HG03025 (cell line): Measurements from ENCODE around the gene PFKP.
A peak's percentile ranks its signal among the peaks of the same experiment; 100 is the strongest.

Experiments
- ATAC-seq: cut with Tn5 transposase; IDR thresholded peaks from one replicate; pipeline ENCODE4 v1.9.1; 2021; ENCODE audit warnings: mild to moderate bottlenecking, moderate library complexity; ENCODE audit not compliant: unreplicated experiment, low FRiP score

Gene PFKP

DNA sequence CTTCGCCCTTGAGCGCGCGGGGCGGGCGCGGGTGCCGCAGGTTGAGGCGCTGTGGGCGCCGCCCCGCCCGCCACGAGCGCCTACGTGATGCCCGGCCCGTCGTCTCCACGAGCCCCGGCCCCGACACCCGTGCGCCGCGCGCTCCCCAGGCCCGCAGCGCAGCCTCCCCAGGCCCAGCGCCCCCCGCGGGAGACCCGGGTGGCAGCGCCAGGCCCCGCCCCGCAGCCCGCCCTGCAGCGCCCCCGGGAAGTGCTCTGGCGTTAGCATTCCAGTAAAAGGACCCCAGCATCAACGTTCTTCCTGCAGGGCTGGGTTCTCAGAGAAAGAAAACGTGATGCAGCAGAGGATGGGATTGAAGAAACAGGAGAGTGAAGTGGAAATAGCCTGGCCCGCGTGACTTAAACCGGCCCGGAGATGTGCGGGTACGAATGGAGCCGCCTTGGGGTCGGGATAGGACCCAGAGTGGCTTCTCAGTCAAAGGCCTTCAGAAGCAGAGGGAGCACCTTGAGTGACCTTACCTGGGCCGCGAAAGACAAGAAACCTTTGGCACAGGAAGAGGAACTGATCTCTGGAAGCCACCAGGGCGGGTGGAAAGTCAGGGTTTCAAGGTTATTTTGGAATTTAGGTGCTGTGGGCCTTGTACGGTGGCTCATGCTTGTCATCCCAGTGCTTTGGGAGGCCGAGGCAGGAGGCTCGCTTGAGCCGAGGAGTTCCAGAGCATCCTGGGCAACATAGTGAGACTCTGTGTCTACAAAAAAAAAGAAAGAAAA is 1.8 kb downstream of the PFKP start:
- ATAC-seq = peak; percentile 29

DNA sequence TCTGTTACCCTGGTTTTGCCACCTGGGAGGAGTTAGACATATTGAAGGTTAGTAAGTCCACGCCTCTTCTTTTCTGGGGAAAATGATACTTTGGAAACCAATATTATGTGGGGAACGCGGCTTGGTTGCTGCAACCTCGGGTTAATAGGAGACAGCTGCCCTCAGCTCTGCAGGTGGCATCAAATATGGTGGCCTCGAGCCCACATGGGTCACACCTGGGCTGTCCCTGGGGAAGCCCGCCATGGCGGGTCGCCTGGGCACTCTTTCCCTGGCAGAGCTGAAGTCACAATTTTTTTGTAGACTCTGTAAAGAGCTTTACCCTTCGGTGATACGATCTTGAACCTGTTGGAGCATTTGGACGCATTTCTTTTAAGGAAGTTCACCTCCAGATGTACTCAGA is 2.5 kb downstream of the PFKP start:
- ATAC-seq = no peak

DNA sequence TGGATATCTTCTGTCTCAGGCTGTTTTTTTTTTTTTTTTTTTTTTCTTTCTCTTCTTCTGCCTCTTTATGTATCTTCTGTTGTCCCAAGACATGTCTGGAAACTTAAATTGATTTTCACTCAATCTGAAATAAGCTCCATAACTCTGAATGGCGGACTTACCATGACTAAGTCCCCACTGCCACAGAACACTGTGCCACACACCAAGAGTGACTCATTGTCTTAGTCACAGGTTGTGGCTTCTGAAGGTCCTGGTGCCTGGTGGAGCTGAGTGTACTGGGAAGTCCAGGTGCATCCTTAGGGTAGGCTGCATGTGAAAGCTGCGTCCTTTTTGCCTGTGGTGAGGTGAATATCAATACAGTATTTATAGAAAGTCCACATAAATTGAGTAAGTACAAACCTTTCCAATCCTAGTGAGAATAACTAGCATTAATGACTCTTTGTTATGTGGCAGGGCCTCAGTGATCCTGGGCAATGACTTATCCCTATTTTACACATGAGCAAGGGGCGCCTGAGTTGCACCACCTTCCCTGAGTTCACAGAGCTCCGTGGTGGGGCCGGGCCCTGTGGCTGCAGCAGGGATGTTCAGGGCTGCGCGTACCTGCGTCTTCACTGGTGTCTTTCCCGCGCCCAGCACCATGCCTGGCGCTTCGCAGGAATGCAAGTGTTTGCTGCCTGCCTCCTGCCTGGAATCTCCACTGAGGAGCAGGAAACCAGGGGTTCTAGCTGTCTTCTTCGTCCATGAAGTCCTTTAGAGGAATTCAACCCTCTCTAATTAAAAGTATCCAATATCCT is 4.3 kb downstream of the PFKP start:
- no peak for ATAC-seq

DNA sequence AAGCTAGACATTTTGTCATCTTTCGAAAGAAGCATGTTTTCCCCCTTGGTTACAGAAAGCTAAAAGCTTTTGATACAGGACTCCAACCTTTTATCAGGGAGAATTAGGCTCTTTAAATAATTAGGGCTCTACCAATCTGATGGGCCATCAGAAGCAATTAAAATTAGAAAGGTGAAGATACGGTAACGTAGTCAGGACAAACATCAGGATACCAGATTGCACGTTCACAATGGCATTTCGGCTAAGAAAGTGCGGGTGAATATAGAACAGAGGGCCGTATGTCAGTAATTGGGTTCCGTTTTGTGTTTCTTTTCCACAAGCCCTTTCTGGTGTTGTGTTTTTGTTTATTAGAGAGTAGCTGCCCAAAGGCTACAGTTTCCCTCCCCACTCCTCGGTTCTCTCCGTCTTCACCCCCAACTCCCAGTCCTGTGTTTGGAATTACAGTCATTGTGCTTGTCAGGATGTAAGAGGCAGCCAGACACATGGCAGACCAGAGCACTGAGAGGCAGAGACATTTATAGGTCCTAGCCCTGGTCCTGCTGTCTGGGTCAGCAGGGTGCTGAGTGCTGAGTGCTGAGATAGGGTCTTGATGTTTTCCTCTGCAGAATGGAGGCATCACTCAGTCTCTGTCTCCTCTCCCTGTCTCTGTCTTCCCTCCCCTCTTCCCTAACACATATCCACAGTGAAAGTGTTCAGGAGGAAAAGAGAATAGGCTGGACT is 5.5 kb downstream of the PFKP start:
- no peak for ATAC-seq

DNA sequence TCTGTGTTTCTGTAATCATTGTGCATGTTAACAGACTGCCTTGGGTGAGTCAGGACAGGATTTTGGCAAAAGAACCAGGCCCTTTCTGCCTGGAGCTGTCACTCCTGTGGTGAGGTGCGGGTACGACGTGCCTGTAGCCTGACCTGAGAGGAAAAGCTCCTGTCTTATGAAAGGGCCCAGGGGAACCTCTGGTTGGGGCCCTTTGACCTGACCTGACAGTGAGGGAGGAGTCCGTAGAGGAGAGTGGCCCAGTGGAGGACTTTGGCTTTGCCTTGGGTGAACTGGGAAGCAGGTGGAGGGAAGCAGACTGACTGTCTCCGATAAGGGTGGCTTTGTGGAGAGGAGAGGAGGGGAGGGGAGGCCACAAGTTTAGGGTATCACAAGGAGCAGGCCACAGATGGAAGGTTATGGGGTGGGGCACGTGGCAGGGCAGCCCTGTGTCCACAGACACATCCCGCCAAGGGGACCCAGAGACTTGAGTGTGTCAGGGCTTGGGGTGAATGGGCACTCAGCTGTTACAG is 6.9 kb downstream of the PFKP start:
- no peak for ATAC-seq

DNA sequence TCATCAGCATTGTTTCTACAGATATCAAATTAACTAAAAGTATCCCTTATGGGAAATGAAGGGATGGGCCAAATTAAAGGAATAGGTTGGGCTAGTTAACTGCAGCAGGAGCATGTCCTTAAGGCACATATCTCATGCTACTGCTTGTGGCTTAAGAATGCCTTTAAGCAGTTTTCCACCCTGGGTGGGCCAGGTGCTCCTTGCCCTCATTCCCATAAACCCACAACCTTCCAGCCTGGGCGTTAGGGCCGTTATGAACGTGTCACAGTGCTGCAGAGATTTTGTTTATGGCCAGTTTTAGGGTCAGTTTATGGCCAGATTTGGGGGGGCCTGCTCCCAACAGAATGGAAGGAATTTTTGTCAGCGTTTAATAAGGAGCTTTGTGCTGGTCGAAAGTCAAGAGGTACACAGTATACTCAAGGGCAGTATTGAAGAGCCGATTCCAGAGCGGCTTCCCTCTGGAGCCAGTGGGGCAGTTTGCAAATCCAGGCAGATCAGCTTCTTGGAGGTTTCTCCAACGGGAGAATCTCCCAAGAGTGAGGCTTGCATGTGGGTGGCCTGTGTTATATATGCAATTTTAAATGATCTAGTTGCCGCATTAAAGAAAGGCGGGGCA is 7.7 kb downstream of the PFKP start:
- no peak for ATAC-seq

DNA sequence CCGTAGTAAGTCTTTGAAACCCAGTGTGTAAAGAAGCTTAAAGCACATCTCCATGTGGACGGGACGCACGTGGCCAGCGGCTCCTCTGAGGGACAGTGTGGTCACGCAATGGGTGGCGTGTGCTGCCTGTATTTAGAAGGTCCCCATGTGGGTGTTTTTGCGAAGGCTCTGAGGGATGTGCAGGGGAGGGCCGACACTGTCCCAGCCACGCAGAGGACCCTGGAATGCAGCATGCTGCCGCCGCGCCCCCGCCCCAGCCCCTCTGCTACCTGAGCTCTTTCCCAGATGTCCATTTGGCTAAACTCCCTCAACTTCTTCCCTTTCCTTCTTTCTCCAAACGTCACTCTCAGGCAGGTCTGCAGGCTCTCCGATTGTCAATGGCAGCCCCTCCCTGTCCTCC is 8.8 kb downstream of the PFKP start:
- ATAC-seq = no peak

DNA sequence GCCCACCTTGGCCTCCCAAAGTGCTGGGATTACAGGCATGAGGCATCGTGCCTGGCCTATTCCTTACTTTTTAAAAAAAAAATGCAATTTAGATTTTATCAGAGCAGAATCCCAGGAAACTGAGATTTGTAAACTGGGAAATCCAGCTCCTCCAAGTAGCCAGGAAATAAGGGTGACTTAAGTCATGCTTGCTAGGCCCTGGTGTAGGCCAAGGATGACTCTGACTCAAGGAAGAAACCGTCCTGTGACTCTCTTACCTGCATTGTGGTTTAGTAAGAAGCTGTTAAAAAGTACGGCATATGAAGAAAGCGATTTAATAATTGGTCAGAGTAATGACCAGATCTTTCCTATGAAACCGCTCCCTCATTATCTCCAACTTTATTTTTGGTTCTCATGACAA is 10.2 kb downstream of the PFKP start:
- no peak for ATAC-seq

DNA sequence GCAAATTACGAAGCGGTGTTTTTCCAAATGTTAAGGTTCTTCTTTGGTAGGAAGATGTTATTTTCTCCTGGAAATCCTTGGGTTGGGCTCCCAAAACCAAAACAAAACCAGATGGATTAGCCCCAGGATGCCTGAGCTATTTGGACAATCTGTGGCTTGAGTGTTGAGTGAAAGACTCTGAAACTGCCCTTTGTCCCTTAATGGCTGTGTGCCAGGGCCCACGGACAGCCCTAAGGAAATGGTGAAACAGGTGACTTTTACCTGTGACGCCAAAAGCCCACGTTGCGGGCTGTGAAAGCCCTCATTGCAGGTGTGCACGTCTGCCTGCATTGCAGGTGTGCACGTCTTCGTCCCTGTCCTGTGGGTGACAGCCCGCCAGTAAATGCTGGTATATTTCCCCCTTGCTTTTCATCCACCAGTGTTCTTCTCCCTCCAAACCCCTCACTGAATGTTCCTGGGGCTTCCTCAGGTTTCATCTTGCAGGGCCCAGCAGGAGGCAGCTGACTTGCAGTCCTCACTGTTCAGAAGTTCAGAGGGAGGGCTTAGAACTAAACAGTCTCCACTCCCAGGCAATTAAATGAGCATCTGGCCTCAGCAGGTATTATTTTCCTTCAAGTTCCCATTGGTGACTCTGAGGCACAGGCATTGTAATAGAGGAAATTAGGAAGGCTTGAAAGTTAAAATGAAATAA is 10.7 kb downstream of the PFKP start:
- no peak for ATAC-seq

DNA sequence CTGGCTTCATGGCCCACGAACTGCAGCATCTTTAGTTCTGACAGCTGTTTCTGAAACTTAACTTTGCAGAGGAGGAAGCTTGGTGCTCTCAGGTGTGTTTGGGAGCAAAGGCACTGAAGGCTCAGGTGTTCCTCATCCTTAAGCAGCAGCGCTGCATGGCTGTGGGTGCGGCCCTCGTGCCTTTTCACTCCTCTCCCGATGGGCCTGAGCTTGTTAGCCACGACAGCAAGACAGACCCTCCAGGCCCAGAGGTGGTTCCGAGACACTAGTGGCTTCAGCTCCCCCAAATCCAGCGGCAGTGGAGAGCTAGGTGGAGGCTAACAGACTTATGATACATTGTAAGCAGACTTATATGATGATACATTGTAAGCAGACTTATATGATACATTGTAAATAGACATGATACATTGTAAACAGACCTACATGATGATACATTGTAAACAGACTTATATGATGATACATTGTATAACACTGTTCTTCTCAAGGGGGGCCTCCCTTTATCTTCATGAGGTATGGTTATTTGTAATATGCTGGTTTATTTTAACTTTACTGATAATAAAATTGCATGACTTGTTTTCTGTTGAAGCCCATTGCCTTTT is 14.1 kb downstream of the PFKP start:
- ATAC-seq = no peak

DNA sequence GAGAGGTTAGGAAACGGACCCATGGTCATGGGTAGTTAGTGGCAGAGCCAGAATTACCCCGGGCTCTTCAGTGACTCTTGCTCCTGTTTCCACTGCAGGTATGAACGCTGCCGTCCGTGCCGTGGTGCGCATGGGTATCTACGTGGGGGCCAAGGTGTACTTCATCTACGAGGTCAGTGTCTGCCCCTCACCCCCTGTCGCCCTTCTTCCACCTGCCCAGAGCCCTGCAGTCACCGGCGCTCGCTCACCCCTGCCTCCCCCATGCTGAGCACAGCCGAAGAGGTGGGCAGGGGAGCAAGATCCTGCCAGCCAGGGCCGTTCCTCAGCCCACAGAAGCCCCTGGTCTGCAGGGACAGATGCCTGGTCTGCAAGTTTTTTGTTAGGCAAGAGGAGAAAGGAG is 14.9 kb downstream of the PFKP start:
- no peak for ATAC-seq

DNA sequence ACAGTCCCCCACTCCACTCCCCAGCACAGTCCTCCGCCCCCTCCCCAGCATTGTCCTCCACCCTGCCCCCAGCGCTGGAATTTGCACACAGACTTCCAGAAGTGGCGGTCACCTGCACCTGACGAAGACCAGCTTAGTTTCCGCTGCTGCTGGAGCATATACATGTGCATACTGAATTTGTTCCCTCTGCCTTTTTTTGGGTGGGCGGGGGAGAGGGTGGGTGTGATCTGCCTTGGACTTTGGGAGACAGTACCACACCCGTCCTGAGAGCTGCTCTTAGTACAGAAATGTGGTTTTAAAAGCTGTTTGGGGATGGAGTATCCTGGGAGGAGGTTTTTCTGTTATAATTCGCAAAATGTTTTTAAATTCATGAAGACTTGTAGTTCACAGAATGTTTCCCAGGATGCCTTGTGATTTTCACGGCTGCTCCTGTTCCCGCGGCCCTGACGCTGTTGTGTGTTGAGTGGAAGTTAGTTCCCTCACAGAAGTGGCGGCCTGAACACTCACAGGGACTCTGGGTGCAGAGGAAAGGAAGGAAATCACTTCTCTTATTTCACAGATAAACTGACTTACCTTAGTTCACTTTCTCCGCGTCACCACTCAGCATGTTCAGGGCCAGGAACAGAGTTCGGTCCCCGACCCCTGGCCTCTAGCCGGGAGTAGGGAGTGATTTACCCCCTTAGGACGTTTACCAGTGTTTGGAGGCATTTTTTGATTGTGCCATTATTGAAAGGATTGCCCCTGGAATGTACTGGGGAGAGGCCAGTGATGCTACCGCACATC is 18.6 kb downstream of the PFKP start:
- ATAC-seq = no peak

DNA sequence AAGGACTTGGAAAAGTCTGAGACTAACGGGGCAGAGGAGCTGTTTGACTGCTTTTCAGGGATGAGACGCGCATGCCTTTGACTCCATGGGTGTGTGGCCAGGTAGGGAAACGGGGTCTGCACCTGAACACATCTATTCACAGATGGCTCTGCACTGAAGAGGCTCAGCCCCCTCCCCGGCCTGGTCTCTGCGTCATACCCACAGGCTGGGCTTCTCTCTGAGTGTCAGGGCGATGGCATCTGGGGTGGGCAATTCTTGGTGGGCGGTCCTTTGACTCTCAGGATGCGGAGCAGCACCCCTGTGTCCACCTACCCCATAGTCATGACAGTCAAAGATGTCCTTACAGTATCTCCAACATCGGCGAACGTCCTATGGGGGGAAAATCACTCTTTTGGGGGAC is 23.0 kb downstream of the PFKP start:
- no peak for ATAC-seq

DNA sequence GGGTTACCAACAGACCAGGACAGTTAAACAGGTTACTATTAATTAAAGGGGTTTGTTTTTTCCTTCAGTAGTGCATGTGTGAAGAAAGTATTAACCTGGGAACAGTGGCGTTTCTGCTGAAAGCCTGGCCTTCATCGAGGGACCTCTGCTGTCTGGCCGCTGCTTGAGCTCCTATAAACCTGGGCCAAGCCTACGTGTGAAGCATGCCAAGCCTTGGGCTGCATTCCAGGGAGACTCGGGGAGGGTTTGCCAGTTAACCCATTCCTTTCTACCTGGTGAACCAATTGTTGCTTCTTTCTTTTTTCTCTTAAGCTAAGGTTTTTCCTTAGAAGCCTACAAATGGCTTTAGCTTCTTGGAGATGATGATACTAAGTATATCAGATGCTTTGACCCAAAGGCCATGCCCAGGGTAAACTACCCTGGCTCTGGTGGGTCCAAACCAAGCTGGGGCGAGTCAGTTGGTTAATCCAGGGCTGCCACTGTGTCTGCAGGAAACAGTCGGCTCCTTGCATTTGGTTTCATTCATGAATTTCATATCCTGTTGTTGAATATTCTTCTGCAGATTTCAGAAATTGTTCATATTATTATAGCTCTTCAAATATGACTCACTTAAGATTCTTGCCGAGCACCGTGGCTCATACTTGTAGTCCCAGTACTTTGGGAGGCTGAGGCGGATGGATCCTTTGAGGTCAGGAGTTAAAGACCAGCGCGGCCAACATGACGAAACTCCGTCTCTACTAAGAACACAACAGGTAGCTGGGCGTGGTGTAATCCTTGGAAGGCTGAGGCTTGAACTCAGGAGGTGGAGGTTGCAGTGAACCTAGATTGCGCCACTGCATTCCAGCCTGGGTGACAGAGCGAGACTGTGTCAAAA is 23.8 kb downstream of the PFKP start:
- ATAC-seq = no peak

DNA sequence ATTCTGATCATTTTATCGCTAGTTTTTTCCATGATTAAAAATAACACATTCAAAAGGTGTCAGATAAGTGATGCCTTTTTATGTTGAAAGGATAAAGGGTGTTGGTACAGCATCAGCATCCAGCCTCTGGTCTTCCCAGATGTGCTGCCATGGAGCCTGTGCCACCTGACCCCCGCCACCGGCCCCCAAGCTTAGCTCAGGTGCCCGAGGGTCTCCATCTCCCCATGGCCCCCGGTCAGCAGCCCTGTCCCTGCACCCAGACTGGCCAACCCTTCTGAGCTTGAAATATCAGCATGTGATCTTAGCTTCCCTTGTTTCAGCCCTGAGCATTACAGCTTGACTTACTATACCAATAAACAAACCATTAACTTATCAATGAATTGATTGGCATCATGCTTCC is 24.6 kb downstream of the PFKP start:
- no peak for ATAC-seq

DNA sequence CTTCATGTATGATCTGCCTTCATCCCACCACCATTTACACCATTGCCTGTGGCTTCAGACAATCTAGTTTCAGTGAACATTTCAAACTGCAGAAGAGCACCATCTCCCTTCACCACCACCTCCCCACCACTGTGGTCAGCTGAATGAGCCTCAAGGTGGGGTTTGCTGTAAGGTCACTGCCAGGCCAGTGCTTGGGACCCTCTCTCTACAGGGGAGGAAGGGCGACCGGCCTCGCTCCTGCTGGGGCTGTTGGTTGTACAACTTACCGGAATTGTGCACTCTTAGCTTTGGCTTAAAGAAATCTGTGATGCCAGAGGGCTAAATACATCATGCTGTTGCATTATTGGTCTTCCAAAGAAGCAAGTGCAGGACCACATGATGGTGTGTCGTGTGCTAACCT is 26.6 kb downstream of the PFKP start:
- ATAC-seq = no peak

DNA sequence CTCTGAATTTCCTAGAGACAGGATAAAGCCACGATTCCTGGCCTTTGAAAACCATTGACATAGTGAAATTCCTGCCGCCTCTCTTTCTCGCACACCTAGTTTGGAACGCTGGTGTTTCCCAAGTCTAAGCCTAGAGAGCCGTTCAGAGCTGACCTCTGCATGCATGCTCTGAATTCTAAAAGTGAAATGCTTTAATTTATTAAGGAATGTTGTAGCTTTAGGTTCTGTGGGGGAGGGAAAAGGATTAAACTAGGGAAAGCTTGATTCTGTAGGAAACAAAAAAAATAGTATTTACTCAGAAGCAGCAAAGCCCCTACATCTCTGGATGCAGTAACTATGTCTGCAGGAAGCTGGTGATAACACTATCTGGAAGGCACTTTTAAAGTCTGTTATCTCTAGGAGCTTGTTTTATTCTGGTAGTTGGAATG is 27.3 kb downstream of the PFKP start:
- no peak for ATAC-seq
